SK-N-SH (cell line): ENCODE data around the gene HOXB2.

Source experiments
- EP300 ChIP-seq, 2 experiments: IDR thresholded peaks; 2 replicates each; pipeline versions ENCODE4 v1.4.0 to v1.6.1; 2012; ENCODE audit warnings: borderline replicate concordance in 1 of 2, low read depth in 1 of 2, low read length in 1 of 2
- FOXM1 ChIP-seq: IDR thresholded peaks from 2 replicates; pipeline ENCODE4 v1.4.0; 2012; ENCODE audit warnings: low read depth, mild to moderate bottlenecking
- POLR2AphosphoS5 ChIP-seq: IDR thresholded peaks from 2 replicates; pipeline ENCODE4 v1.6.1; 2012; ENCODE audit warnings: low read depth, low read length
- TEAD4 ChIP-seq: IDR thresholded peaks from 2 replicates; pipeline ENCODE4 v1.4.0; 2012; ENCODE audit warnings: mild to moderate bottlenecking, borderline replicate concordance; ENCODE audit not compliant: insufficient read depth
- TF ChIP-seq, protein P1 (sequence below): fragments of 200-600 bp; sonication (generic); IDR thresholded peaks from 2 replicates; pipeline ENCODE4 v1.6.1; 2017; ENCODE audit warnings: antibody characterized with exemption, mild to moderate bottlenecking, moderate library complexity
- TF ChIP-seq, protein P2 (sequence below): IDR thresholded peaks from 2 replicates; pipeline ENCODE4 v1.4.0; 2012; ENCODE audit warnings: low read depth
- TF ChIP-seq, protein P3 (sequence below): IDR thresholded peaks from 2 replicates; pipeline ENCODE4 v1.6.1; 2012; ENCODE audit warnings: mild to moderate bottlenecking, low read depth, low read length, moderate library complexity
- TF ChIP-seq, protein P4 (sequence below): IDR thresholded peaks from 2 replicates; pipeline ENCODE4 v1.4.0; 2012; ENCODE audit warnings: low read depth, borderline replicate concordance

DNA sequence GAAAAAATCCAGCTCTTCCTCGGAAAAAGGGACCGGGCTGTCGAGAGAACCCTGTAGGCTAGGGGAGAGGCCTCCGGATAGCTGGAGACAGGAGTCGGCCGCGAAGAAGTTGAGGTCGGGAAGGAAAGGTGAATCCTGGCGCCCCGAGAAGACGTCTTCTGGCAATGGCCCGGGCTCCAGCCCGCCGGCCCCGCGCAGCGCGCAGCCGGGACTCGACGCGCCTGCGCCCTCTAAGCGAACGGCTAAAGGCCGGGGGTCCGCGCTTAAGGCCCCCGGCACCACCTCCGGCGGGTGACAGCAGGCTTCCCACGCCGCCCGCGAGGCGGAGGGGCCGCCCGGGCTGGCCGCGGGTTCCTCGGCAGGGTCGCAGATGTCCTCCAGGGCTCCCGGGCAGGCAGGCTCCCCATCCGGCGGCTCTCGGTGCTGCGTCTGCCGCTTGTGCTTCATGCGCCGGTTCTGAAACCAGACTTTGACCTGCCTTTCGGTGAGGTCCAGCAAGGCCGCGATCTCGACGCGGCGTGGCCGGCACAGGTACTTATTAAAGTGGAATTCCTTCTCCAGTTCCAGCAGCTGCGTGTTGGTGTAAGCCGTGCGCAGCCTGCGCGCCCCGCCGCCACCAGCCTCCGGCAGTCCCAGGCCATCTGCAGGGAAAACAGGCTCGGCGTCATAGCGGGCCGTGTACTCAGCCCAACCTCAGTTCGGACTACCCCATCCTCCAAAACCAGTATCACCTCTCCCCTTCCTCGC lies 1.6 kb downstream of the HOXB2 start:
- TF ChIP-seq, protein P1, sequence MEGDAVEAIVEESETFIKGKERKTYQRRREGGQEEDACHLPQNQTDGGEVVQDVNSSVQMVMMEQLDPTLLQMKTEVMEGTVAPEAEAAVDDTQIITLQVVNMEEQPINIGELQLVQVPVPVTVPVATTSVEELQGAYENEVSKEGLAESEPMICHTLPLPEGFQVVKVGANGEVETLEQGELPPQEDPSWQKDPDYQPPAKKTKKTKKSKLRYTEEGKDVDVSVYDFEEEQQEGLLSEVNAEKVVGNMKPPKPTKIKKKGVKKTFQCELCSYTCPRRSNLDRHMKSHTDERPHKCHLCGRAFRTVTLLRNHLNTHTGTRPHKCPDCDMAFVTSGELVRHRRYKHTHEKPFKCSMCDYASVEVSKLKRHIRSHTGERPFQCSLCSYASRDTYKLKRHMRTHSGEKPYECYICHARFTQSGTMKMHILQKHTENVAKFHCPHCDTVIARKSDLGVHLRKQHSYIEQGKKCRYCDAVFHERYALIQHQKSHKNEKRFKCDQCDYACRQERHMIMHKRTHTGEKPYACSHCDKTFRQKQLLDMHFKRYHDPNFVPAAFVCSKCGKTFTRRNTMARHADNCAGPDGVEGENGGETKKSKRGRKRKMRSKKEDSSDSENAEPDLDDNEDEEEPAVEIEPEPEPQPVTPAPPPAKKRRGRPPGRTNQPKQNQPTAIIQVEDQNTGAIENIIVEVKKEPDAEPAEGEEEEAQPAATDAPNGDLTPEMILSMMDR = 0 out of 2 replicates have a peak, but pooled peaks have one; percentile 7
- TF ChIP-seq EP300 (IDR thresholded peaks at IDR 0.05; ENCODE audit: borderline replicate concordance in 1 of 2, low read depth in 1 of 2, low read length in 1 of 2) = no peak
- TF ChIP-seq TEAD4 = no peak
- TF ChIP-seq, protein P2, sequence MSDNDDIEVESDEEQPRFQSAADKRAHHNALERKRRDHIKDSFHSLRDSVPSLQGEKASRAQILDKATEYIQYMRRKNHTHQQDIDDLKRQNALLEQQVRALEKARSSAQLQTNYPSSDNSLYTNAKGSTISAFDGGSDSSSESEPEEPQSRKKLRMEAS = no peak
- TF ChIP-seq, protein P3, sequence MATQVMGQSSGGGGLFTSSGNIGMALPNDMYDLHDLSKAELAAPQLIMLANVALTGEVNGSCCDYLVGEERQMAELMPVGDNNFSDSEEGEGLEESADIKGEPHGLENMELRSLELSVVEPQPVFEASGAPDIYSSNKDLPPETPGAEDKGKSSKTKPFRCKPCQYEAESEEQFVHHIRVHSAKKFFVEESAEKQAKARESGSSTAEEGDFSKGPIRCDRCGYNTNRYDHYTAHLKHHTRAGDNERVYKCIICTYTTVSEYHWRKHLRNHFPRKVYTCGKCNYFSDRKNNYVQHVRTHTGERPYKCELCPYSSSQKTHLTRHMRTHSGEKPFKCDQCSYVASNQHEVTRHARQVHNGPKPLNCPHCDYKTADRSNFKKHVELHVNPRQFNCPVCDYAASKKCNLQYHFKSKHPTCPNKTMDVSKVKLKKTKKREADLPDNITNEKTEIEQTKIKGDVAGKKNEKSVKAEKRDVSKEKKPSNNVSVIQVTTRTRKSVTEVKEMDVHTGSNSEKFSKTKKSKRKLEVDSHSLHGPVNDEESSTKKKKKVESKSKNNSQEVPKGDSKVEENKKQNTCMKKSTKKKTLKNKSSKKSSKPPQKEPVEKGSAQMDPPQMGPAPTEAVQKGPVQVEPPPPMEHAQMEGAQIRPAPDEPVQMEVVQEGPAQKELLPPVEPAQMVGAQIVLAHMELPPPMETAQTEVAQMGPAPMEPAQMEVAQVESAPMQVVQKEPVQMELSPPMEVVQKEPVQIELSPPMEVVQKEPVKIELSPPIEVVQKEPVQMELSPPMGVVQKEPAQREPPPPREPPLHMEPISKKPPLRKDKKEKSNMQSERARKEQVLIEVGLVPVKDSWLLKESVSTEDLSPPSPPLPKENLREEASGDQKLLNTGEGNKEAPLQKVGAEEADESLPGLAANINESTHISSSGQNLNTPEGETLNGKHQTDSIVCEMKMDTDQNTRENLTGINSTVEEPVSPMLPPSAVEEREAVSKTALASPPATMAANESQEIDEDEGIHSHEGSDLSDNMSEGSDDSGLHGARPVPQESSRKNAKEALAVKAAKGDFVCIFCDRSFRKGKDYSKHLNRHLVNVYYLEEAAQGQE = no peak
- TF ChIP-seq, protein P4, sequence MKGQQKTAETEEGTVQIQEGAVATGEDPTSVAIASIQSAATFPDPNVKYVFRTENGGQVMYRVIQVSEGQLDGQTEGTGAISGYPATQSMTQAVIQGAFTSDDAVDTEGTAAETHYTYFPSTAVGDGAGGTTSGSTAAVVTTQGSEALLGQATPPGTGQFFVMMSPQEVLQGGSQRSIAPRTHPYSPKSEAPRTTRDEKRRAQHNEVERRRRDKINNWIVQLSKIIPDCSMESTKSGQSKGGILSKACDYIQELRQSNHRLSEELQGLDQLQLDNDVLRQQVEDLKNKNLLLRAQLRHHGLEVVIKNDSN = no peak
- no peak for TF ChIP-seq FOXM1
- no peak for TF ChIP-seq POLR2AphosphoS5
